GM08714 (cell line): ENCODE measurements around the gene ACADSB.

Experiments
- H3K4me3 ChIP-seq: fragments of 200-500 bp; sonication (Bioruptor generic); 2 replicates; pipeline ENCODE4 v1.5.1; 2014; ENCODE audit warnings: mild to moderate bottlenecking, low read length, inconsistent platforms
- ZNF274 ChIP-seq: IDR thresholded peaks from 2 replicates; pipeline ENCODE4 v1.6.1; 2012; ENCODE audit warnings: mild to moderate bottlenecking, low read depth, low read length

Gene ACADSB

DNA sequence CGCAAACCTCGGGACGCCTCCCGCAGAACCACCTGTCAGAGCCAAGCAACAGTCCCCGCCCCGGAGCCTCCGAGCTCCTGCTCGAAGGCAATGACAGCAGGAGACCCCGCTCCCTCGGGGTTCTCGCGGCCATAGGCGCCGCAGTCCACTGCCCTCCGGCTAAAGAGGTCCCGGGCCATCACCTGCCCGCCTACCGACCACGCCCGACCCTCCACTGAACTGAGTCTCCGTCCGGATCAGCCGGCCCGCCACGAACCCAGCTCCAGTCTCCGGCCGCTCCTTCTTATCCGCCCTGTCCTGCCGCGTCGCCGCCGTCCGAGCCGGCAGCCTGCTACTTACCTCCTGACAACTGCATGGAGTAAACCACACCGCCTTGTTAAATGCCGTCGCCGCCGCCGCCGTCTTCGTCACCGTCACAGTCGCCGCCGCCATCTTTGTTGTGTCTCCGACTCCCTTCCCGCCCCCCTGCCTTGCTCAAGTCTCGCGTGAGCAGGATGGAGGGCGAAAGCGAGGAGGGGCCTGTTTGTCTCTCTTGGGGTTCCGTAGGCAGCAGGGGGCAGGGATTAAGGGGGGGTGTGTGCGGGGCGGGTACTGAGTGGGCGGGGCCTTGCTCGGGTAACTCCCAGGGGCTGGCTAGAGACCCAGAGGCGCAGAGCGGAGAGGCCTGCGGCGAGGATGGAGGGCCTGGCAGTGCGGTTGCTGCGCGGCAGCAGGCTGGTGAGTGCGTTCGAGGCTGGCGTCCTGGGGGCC is at the start of gene ACADSB, which contains the start of gene IKZF5:
TSS of gene ACADSB (plus strand) at position 652 of the 750 bp plus-strand sequence. CDS start at position 676, 24 bp downstream.
TSS of gene IKZF5 (minus strand) at position 441 of the 750 bp plus-strand sequence. CDS start 10,170 bp downstream, outside the sequence.
- TF ChIP-seq ZNF274 = no peak

DNA sequence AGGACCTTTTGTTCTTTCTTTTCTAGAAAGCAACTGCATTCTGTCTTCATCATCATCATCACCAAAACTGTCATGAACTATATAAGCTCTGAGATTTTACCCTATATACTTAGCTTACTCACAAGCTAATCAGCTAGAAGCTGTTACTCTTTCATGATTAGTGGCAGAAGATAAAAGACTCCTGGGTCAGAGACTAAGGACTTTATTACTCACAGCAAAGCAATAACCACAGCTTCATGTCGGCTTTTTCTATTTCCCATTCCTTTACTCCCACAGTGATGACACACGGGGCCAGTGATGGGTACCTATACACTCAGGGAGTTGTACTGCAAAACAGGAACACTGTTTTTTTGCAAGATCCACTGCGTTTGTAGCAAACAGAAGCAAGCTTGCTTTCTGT is 46.4 kb upstream of the ACADSB start:
- no peak overlapping the region for H3K4me3 ChIP-seq
- TF ChIP-seq ZNF274 = no peak

More for the DNA sequence above, at the start of gene ACADSB, which contains the start of gene IKZF5:
- H3K4me3 ChIP-seq = peak within 1 kb of the TSS; percentile 95

DNA sequence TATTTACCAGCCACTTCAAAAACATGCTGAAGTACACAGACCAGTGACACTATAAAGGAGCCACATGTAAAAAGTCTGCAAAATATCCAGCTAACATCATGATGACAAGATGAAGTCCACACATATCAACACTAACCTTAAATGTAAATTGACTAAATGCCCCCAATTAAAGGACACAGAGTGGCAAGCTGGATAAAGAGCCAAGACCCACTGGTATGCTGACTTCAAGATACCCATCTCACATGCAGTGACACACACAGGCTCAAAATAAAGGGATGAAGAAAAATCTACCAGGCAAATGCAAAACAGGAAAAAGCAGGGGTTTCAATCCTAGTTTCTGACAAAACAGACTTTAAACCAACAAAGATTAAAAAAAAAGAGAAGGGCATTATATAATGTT is 41.9 kb upstream of the ACADSB start:
- TF ChIP-seq ZNF274 = no peak
- H3K4me3 ChIP-seq = no peak overlapping the region

DNA sequence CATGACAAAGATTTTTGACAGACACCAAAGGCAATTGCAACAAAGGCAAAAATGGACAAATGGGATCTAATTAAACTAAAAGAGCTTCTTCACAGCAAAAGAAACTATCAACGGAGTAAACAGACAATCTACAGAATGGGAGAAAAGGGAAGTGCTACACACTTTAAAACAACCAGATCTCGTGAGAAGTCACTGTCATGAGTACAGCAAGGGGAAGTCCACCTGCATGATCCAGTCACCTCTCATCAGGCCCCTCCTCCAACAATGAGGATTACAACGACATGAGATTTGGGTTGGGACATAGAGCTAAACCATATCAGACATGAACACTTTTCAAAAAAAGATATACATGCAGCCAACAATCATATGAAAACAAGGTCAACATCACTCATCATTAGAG is 40.1 kb upstream of the ACADSB start:
- no peak for TF ChIP-seq ZNF274

DNA sequence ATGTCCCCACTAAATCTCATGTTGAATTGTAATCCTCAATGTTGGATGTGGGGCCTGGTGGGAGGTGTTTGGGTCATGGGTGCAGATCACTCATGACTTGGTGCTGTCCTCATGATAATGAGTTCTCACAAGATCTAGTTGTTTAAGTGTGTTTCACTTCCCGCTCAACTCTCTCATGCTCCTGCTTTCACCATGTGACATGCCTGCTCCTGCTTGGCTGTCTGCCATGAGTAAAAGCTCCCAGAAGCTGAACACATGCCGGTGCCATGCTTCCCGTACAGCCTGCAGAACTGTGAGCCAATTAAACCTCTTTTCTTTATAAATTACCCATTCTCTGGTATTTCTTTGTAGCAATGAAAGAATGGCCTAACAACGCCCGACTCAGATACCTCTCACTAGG is 34.8 kb upstream of the ACADSB start:
- H3K4me3 ChIP-seq = no peak overlapping the region
- TF ChIP-seq ZNF274 = no peak

More for the DNA sequence above, 40.1 kb upstream of the ACADSB start:
- no peak overlapping the region for H3K4me3 ChIP-seq

DNA sequence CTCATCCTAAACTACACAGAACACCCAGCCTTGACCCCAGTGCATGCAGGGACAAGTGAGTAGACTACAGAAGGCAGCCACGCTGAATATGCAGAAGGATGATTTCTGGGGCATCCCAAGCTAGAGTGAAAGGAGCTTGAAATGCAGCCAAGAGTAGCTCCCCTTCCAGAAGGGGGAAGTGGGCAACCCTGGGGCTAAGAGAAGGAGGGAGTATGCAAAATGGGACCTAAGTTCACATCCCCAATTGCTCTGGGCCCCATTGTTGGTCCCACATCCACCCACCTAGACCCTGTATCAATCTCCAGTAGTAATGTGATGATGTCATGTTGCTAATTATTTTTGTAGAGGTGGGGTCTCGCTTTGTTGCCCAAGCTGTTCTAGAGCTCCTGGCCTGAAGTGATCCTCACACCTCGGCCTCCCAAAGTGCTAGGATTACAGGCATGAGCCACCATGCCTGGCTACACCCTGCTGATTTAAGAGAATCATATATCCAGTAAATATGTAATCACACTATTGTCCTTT is 34.2 kb upstream of the ACADSB start:
- H3K4me3 ChIP-seq = no peak overlapping the region
- no peak for TF ChIP-seq ZNF274

DNA sequence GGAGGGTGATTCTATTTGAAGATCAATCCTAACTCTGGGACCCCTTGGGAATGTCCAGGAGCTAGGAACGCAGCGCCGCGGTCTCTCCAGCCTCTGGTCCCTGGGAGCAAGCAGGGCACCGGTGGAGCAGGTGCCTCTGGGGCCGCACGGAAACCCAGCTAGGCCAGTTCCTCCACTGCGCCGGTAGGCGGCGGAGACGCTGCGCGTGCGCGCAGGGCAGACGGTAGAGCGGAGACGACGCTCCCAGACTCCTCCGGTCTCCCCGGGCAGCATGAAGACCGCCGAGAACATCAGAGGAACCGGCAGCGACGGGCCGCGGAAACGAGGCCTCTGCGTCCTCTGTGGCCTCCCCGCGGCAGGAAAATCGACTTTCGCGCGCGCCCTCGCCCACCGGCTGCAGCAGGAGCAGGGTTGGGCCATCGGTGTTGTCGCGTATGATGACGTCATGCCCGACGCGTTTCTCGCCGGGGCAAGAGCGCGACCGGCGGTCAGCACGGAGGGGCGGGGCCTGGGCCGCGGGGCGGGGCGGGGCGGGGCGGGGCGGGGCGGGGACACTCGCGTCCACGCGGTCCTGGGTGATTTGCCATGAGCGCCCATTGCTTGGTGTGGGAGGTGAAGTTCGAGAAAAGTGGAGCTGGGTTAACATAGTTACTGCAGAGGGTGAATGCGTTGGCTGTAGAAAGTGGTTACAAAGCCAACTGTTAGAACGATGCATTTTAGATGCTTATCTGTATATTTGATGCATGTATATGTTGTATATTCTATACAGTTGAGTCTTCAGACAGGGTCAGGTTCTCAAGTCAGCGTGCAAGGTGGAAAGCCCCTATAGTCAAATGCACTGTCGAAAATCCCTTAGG is 28.4 kb upstream of the ACADSB start, which contains the start of gene PSTK:
TSS of gene PSTK (plus strand) at position 193 of the 857 bp plus-strand sequence. CDS start at position 272, 79 bp downstream.
- TF ChIP-seq ZNF274 = no peak
- peak within 1 kb of the TSS; percentile 72 for H3K4me3 ChIP-seq

DNA sequence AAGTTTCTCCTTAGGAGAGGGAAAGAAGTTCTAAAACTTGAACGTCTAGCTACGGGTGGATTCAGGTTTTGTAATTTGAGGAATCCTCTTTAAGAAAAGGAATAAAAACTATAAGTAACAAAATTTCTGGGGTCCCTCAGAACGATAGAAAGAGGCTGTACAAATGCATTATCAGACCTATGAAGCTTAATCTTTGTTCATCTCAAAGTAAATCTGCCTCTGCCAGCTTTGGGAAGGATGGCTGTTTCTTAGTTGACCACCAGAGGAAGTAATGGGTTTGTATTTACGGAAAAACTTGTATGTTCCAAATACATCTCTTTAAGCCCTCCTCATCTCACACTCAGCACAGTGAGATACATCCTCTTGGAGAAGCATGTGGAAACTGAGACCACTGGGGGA is 27.7 kb upstream of the ACADSB start:
- TF ChIP-seq ZNF274 = no peak
- H3K4me3 ChIP-seq = peak overlapping the region; percentile 72

DNA sequence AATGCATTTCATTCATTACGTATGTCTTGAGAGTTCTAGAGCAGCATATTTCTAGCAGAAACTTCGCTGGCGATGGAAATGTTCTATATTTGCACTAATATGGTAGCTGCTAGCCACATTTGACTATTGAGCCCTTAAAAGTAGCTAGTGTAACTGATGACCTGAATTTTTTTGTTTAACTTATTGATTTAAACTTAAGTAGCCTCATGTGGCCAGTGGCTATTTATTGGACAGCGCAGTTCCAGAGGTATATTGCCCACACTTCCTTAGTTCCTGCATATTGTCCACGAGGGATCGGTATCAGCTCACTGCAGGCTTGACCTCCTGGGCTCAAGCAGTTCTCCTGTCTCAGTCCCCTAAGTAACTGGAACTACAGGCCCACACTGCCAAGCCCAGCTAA is 24.9 kb upstream of the ACADSB start:
- no peak for TF ChIP-seq ZNF274
- H3K4me3 ChIP-seq = no peak overlapping the region

DNA sequence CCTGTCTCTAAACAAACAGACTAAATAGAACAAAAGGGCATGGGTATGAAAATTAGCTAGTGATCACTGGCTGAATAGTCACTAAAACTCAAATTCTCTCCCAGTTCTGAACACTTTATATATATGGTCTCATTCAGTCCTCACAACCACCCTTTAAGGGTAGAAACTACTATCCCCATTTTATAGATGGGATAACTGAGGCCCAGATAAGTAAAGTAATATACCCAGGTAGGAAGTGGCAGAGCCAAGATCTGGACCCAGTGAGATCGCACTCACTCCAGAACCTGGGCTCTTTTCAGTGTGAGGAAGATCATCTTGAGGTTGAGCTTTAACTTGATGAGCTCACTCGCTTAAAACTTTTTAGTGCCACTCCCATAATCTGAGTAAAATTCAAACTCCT is 24.1 kb upstream of the ACADSB start:
- TF ChIP-seq ZNF274 = no peak
- H3K4me3 ChIP-seq = no peak overlapping the region

DNA sequence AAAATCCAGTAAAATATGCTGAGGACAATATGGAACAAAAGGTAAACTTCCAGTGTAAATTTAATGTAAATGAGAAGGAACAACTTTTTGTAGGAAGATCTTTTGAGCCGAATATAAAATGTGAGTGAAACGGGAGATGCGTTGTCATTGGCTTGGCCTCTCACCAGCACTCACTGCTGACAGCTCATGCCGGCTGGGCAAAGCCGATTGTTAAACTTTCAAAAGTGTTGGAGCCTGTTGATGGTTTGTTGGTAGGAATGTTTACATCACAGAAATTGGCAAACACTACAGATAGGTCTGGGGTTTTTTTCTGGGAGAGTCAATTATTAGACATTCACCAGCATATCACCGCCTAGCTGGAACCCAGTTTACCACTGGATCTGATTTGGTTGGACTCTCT is 22.5 kb upstream of the ACADSB start:
- no peak for TF ChIP-seq ZNF274
- no peak overlapping the region for H3K4me3 ChIP-seq

DNA sequence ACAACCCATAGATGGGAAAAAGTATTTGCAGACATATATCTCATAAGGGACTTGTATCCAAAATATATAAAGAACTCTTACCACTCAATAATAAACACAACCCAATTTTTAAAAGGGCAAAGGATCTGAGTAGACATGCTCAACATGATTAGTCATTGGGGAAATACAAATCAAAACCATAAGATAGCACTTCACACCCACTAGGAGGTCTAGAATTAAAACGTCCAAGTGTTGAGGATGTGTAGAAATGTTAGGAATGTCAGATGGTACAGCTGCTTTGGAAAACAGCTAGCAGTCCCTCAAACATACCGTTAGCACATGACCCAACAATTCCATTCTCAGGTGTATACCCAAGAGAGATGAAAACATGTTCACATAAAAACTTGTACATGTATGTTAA is 20.3 kb upstream of the ACADSB start:
- H3K4me3 ChIP-seq = no peak overlapping the region
- no peak for TF ChIP-seq ZNF274

DNA sequence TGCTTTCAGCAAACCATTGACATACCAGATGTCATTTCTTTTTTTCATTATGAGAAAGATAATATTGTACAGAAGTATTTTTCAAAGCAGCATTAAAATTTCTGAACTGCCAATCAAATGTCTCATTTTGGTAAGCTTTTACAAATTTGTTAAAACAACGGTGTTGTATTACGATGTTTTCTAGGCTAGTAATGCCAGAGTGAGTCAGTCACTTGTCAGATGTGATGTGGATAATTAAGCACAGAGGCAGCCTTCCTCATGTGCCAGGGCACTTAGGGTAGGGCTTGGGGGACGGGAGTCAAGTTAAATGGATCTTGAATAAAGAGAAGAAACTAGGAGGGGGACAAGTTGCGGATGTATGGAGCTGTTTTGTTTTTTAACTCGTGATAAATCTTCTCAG is 18.5 kb upstream of the ACADSB start:
- no peak overlapping the region for H3K4me3 ChIP-seq
- no peak for TF ChIP-seq ZNF274

DNA sequence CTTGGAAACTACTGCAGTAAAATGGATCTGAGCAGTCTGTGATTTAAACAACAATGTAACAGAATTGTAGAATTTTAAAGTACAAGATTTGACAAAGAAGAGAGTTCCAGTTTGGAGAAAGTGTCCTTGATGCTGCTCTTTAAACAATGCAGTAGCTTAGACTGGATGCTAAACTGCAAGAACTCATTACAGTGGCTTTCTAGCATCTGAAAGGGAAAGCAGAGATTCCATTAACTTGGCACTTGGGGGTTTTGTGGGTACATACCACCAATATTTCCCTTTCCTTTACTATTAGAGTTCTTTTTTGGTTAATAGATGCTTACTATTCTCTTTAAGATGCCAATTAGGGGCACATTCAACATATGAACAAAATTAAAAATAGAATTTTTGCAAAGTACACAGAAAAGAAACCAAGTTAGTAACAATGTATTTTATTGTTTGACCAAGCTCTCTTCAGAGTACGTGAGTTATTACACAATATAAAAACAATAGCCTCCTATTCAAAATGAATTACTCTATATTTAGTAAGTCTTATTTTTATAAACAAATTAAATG is 16.7 kb upstream of the ACADSB start:
- no peak for TF ChIP-seq ZNF274
- no peak overlapping the region for H3K4me3 ChIP-seq
